KOPT-K1 (cell line): ENCODE results near the gene SPATA31D3.
"Not testable (repeated sequence)": the region's sequence is repeated elsewhere in the genome, so short reads cannot be mapped to it uniquely, and the experiment has no call there.

Experiments
- H3K27ac ChIP-seq: fragments of 200-600 bp; sonication (generic); 2 replicates; pipeline ENCODE4 v1.5.1; 2016; ENCODE audit warnings: antibody characterized with exemption, mild to moderate bottlenecking, low read depth, low read length; ENCODE audit not compliant: poor library complexity, severe bottlenecking
- H3K36me3 ChIP-seq: fragments of 200-600 bp; sonication (generic); 2 replicates; pipeline ENCODE4 v1.5.1; 2017; ENCODE audit warnings: antibody characterized with exemption, mild to moderate bottlenecking, low read length, moderate library complexity; ENCODE audit not compliant: insufficient read depth
- H3K9me3 ChIP-seq: fragments of 200-600 bp; sonication (generic); 2 replicates; pipeline ENCODE4 v1.5.1; 2017; ENCODE audit warnings: antibody characterized with exemption, low read length, mild to moderate bottlenecking; ENCODE audit not compliant: insufficient read depth, poor library complexity, severe bottlenecking

The SPATA31D3 gene

DNA sequence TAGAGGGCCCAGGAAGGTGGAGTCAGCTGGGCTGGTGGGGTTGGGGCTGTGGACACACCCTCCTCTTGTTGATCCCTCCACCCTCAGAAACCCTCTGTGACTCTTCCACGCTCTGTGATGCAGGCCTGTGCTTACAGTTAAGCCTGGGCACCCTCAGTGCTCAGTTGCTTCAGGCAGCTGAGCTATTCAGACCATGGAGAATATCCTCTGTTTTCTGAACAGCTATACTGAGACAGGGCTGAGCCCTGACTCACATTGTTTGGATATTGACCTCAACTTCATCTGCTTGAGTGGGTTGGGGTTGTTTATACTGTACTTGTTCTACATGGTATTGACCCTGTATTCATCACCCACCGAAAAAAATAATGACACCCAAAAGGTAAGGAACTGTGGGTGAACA, at the start of gene SPATA31D3:
SPATA31D3 (plus strand) TSS at position 108 of the 400 bp plus-strand sequence; CDS start at position 194, 86 bp downstream.
- not testable (repeated sequence) for H3K27ac ChIP-seq, H3K36me3 ChIP-seq, H3K9me3 ChIP-seq

DNA sequence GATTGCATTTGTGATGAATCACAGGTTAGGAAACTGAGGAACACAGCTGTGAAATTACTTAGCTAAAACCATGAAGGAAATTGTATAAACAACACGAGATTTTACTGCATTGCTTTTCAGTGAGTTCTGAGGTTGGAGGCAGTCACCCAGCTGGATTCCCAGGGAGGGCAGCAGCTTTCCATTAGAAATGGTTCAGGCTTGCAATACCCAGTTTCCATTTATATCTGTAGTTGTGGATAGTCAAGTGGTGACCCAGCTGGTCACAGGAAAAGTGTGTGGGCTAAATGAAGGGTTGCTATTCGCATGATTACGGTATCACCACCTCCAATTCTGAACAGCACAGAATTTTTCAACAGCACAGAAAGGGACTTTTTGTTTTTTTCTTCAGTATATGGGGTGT, 49.4 kb upstream of the SPATA31D3 start:
- Histone ChIP-seq H3K9me3 (no peaks in the 10 kb centered on the region), H3K27ac (no peak overlapping the region), H3K36me3 (no peaks in the 10 kb centered on the region)

DNA sequence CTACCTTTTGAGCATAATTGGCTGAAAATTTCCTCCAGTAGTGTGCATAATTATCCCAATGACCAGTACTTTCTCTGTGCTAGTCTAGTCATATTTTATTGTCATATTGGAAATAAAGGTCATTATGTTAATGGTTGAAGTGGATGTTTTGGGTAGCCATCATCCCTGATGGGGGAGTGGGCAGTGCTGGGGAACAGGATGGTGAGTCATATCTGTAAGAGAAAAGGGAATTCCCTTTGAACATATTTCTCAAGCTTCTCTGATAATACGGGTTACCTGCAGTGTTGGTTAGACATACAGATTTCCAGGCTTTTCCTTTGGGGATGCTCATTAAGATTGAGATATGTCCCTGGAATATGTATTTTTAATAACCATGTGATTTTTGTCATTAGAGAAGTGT, 48.4 kb upstream of the SPATA31D3 start:
- Histone ChIP-seq H3K27ac (no peak overlapping the region), H3K9me3 (no peaks in the 10 kb centered on the region), H3K36me3 (no peaks in the 10 kb centered on the region)

DNA sequence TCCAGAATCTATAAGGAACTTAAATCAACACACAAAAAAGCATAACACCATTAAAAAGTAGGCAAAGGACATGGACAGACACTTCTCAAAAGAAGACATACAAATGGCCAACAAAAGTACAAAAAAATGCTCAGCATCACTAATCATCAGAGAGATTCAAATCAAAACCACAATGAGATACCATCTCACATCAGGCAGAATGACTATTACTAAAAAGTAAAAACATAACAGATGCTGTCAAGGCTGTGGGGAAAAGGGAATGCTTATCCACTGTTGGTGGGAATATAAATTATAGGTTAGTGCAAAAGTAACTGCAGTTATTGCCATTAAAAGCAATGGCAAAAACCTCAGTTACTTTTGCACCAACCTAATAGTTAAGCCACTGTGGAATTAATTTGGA, 47.2 kb upstream of the SPATA31D3 start:
- H3K27ac ChIP-seq, result no peak overlapping the region
- no peaks in the 10 kb centered on the region for H3K36me3 ChIP-seq
- no peaks in the 10 kb centered on the region for H3K9me3 ChIP-seq

DNA sequence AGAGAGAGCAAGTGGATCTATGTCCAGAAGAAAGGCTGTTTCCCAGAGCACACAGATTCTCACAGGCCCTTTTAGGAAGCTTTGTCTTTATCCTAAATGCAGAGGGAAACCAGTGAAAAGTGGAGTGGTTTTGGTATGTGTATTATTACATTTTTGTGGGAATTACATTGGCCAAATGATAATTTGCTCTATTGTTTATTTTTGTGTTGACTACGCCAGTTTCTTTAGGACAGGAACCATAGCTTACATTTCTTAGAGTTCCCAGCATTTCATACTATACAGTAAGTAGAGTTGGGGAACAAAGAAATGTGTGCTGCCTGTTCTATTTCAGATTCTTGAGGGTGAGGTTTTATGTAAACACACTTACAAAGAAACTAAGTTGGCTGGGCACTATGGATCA, 44.4 kb upstream of the SPATA31D3 start:
- H3K36me3 ChIP-seq, result no peaks in the 10 kb centered on the region
- H3K9me3 ChIP-seq, result no peaks in the 10 kb centered on the region
- H3K27ac ChIP-seq, result no peak overlapping the region

DNA sequence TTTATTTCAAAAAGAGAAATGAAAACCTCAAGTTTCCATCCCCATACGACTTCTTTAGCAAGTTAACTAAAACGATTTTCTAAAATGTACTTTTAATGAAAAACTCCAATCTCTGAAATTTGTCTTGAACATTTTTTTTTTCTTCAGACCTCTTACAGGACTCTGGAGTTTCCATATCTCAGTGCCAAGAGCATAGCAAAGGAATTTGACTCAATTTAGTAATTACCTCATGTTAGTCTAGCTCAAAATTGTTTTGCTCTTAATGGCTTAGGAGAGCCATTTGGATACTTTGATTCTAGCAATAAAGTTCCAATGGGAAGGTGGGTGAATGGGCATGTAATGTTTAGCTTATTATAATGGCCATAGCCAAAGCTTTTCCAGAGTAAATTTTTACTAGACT, 41.1 kb upstream of the SPATA31D3 start:
- Histone ChIP-seq H3K27ac (no peak overlapping the region), H3K9me3 (no peaks in the 10 kb centered on the region)

DNA sequence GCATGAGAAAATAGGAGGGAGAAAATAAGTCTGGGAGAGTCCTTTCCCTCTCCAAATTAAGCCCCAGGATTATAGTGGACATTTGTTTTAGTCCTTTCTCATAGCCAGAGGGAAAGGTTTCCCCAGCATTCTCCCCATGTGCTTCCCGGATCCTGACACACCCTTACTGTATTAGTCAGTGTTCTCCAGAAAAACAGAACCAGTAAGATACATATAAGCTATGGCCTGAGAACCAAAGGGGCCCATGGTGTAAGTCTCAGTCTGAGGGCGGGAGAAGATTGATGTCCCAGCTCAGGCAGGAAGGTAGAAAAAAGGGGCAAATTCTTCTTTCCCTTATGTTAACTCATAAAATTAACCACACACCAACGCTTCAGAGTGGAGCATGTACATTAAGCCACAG, 40.7 kb upstream of the SPATA31D3 start:
- no peaks in the 10 kb centered on the region for H3K9me3 ChIP-seq
- H3K27ac ChIP-seq, result no peak overlapping the region
- H3K36me3 ChIP-seq, result no peaks in the 10 kb centered on the region

More for the DNA sequence above, 41.1 kb upstream of the SPATA31D3 start:
- no peaks in the 10 kb centered on the region for H3K36me3 ChIP-seq

DNA sequence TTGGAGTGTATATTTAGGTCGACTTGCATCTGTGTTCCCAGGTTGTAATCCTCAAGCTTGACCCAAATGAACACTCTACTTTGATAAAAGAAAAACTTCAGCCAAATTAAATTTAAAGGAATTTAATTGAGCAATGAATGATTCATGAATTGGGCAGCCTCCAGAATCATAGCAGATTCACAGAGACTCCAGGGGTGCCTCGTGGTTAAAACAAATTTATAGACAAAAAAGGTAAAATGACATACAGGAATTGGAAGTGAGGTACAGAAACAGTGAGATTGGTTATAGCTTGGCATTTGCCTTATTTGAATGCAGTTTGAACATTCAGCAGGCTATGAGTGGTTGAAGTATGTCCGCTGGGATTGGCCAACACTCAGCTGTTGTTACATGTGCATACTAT, 36.6 kb upstream of the SPATA31D3 start:
- no peaks in the 10 kb centered on the region for H3K36me3 ChIP-seq
- H3K9me3 ChIP-seq, result no peaks in the 10 kb centered on the region
- H3K27ac ChIP-seq, result no peak overlapping the region

DNA sequence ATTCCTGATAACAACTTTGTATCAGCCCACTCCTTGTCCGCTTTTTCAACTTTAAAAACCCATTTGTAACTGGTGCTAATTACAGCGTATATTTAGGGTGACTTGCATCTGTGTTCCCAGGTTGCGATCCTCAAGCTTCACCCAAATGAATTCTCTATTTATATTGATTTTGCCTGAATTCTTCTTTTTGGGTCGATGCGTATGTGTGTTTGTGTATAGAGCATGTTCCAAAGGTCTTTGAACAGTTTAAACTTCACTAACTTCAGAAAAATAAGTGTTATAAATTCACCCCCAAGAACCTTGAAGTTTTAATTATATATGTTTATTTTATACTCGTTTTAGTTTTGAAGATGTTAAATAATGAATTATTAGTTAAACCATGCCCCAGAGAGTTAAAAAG, 31.2 kb upstream of the SPATA31D3 start:
- no peaks in the 10 kb centered on the region for H3K36me3 ChIP-seq
- H3K27ac ChIP-seq, result no peak overlapping the region
- H3K9me3 ChIP-seq, result no peaks in the 10 kb centered on the region

DNA sequence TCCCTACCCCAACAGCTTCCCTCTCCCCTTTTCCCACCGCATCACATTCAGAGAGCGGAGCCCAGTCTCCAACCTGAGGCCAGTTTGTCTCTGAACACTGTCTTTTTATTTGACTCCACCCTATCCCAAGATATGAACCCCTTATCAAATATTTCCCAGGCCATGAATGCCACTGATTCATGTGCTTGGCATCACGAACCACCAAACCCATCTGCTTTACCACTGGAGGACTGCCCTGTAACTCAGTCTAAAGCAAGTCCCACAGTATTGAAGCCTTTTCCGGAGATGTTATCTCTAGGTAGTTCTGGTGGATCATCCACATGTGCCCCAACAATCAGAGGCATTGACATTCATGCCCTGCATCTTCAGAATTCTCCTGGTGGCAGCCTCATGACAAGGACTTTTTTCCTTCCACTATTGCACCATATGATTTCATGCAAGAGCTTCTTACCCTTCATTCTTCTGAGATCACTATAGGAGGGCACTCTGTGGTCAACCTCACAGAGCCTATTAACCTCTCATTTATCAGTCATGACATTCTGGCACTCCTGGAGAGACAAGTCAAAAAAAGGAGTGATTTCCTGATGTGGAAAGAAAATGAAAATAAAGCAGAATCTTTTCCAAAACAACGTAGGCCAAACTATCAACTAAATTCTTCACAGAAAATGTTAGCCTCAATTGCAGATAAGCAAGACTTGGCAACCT, 27.3 kb upstream of the SPATA31D3 start:
- Histone ChIP-seq H3K27ac (no peak overlapping the region), H3K36me3 (no peaks in the 10 kb centered on the region), H3K9me3 (no peaks in the 10 kb centered on the region)

DNA sequence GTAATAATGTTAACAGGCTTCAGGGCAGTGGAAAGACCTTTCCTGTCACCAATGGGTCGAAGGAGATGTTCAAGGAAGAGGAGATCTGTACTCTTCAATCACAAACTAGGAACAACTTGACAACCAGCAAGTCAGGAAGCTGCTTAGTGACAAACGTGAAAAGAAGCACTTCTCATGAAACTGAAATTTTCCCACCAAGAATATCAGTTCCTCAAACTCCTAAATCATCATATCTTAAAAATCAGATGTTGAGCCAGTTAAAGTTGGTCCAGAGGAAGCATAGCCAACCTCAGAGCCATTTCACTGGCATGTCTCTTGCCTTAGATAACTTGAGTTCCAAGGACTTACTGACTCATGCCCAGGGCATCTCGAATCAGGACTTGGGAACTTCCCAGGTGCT, 24.8 kb upstream of the SPATA31D3 start:
- not testable (repeated sequence) for H3K27ac ChIP-seq

DNA sequence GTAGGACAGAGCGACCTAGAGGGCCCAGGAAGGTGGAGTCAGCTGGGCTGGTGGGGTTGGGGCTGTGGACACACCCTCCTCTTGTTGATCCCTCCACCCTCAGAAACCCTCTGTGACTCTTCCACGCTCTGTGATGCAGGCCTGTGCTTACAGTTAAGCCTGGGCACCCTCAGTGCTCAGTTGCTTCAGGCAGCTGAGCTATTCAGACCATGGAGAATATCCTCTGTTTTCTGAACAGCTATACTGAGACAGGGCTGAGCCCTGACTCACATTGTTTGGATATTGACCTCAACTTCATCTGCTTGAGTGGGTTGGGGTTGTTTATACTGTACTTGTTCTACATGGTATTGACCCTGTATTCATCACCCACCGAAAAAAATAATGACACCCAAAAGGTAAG, 15.0 kb upstream of the SPATA31D3 start, which contains the start of gene SPATA31D4:
SPATA31D4 (plus strand) TSS at position 124 of the 400 bp plus-strand sequence; CDS start at position 210, 86 bp downstream.
- not testable (repeated sequence) for H3K36me3 ChIP-seq

More for the DNA sequence above, 24.8 kb upstream of the SPATA31D3 start:
- H3K36me3 ChIP-seq, H3K9me3 ChIP-seq: not testable (repeated sequence)

DNA sequence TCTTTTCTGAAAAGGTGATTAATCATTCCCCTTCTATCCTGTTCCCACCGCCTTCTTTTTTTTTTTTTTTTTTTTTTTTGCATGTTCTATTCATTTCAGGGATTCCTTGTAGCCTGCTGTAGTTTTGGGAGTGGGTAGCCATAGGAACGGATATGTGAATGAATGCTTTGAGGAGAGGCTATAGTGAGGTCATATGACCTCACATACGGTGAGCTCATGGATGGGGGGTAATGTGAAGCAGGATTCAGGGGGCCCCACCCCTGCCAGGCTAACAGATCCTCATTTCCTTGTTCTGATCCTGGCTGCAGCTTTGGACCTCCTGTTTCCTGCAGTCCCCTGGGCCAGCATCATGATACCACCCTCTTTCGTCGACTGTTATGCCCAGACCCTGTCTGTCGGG, 13.2 kb upstream of the SPATA31D3 start:
- H3K27ac ChIP-seq, H3K9me3 ChIP-seq, H3K36me3 ChIP-seq: not testable (repeated sequence)

More for the DNA sequence above, 15.0 kb upstream of the SPATA31D3 start, which contains the start of gene SPATA31D4:
- not testable (repeated sequence) for H3K9me3 ChIP-seq, H3K27ac ChIP-seq

DNA sequence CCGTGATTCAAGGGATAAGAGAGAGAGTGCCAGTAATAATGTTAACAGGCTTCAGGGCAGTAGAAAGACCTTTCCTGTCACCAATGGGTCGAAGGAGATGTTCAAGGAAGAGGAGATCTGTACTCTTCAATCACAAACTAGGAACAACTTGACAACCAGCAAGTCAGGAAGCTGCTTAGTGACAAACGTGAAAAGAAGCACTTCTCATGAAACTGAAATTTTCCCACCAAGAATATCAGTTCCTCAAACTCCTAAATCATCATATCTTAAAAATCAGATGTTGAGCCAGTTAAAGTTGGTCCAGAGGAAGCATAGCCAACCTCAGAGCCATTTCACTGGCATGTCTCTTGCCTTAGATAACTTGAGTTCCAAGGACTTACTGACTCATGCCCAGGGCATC, 9.8 kb upstream of the SPATA31D3 start:
- not testable (repeated sequence) for H3K36me3 ChIP-seq, H3K9me3 ChIP-seq, H3K27ac ChIP-seq

DNA sequence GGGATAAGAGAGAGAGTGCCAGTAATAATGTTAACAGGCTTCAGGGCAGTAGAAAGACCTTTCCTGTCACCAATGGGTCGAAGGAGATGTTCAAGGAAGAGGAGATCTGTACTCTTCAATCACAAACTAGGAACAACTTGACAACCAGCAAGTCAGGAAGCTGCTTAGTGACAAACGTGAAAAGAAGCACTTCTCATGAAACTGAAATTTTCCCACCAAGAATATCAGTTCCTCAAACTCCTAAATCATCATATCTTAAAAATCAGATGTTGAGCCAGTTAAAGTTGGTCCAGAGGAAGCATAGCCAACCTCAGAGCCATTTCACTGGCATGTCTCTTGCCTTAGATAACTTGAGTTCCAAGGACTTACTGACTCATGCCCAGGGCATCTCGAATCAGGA, 5.3 kb downstream of the SPATA31D3 start:
- not testable (repeated sequence) for H3K27ac ChIP-seq, H3K36me3 ChIP-seq, H3K9me3 ChIP-seq

DNA sequence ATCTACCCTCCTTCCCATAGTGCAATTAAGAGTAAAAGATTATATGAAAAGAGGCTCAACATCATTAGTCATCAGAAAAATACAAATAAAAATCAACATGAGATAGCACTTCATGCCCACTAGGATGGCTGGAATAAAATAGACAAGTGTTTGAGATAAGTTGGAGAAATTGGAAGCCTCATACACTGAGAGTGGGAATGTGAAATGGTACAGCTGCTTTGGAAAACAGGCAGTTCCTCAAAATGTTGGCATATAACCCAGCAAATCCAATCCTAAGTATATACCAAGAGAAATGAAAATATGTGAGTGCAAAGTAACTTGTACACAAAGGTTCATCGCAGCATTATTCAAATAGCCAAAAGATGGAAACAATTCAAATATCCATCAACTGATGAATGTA, 9.8 kb downstream of the SPATA31D3 start:
- Histone ChIP-seq H3K27ac (no peak overlapping the region), H3K36me3 (no peaks in the 10 kb centered on the region), H3K9me3 (peaks cover 13% of the 10 kb centered on the region)
